Measurements from ENCODE around the gene KDM5B.

Gene KDM5B

DNA sequence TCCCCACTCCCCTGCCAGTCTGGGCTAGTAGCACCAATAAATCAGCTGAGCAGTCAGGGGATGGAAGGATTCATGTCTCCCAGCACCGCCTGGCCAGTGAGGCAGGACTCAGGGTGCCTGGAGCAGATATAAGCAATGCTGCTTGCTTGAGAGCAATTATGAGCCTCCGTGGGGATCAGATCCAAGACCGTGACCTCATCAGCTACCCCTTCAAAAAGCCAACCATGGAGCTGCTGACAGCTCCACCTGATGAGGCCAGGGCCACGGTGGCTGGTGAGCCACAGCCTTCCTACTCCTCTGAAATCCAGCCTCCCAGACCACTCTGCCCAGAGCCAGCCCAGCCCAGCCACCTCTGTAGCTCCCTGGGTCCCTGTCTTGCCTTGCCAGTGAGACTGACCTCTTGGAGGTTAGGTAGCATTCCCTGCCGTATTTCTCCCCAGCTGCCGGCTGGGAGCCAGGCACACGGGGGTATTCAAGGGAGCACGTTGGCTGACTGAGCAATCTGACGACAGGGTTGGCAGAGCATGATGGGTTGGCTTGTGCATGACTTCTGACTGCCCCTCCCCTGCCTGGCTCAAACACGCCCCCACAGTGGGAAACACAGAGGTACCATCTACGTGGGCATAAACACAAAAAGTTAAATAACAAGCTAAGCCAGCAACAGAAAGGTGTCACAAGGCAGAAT is 126.3 kb downstream of the KDM5B start:
- H3K27ac ChIP-seq (ENCODE audit: low read length) = no peak overlapping the region
- no peaks in the 10 kb centered on the region for H3K36me3 ChIP-seq (ENCODE audit: control insufficient read depth in 1 of 2, insufficient read depth in 2 of 2, low read length in 2 of 2)
- H3K9me3 ChIP-seq (ENCODE audit: control insufficient read depth in 1 of 2, low read length in 2 of 2) = peaks cover 0 to 7% of the 10 kb centered on the region in 2 donors
- no peaks in the 10 kb centered on the region for H3K27me3 ChIP-seq (ENCODE audit: low read depth, low read length)
- no peak overlapping the region for H3K4me3 ChIP-seq (ENCODE audit: low read depth in 1 of 2, low read length in 2 of 2)
- no peaks in the 10 kb centered on the region for H3K4me1 ChIP-seq (ENCODE audit: control insufficient read depth in 1 of 2, insufficient read depth in 2 of 2, low read length in 2 of 2)

DNA sequence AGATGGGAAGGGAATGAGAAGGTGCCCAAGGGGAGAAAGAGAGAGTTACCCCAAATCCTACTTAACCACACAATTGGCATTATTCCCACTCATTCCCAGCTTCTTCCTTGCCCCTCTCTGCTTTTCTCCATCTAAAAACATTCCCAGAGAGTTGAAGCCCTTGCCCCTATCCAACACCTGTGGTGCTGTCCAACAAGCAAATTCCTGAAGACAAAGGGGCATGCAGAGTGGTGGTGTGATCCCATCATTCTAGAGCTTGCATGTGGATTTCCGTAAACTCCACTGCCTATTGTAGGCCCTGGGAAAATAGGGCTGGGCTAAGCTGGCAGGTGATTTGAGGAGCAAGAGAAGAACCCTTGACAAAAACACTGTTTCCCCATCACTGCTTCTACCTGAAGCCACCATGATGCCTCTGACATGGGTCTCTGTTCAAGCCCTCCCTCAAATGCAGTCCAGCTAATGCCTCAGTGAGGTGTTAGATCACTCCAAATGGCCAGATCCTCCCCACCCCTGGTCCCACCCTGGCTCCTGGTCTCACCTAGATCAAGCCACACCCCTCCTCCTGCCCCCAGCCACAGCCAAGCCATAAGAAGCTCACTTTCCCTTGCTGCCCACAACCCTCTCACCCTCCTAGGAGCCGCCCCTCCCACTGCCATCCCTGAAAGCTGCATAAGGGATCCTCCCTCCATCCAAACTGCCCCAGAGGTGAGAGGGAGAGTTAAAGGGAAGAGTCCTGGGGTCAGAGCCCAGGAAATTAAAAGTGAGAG is 127.5 kb downstream of the KDM5B start:
- Histone ChIP-seq H3K27me3 (ENCODE audit: low read depth, low read length) (no peaks in the 10 kb centered on the region), H3K36me3 (ENCODE audit: control insufficient read depth in 1 of 2, insufficient read depth in 2 of 2, low read length in 2 of 2) (no peaks in the 10 kb centered on the region), H3K4me3 (ENCODE audit: low read depth in 1 of 2, low read length in 2 of 2) (no peak overlapping the region), H3K9me3 (ENCODE audit: control insufficient read depth in 1 of 2, low read length in 2 of 2) (peaks cover 0 to 8% of the 10 kb centered on the region in 2 donors), H3K27ac (ENCODE audit: low read length) (no peak overlapping the region), H3K4me1 (ENCODE audit: control insufficient read depth in 1 of 2, insufficient read depth in 2 of 2, low read length in 2 of 2) (no peaks in the 10 kb centered on the region)

DNA sequence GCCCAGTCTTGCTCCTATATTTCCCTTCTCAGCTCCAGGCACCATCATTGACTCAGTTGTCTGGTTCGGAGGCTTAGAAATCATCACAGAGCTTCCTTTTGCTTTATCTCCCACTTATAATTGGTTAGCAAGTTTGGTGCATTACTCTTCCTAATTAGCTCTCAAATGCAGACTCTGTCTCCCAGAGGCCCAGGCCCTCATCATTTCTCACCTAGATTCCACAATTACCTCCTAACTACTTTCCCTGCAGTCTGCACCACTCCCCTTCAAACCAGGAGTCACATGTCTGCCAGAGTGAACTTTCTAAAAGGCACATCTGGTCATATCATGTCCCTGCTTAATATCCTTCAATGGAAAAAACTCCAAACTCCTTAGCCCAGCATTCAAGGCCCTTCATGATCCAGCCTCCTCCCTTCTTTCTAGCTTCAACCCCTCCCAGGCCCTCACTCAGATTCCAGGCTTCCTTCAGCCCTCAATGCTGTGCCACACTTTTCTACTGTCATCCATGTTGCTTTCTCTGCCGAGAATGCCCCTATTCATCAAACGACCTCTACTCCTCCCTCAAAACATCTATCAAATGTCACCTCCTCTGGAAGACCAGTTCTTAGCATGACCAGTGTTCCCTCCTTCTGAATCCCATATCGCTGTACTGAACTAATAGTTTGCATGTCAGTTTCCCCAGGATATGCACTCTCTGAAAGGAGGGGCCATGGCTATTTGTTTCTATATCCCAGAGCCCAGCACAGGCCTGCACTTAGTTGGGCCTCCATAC is 128.6 kb downstream of the KDM5B start:
- H3K36me3 ChIP-seq (ENCODE audit: control insufficient read depth in 1 of 2, insufficient read depth in 2 of 2, low read length in 2 of 2) = no peaks in the 10 kb centered on the region
- no peaks in the 10 kb centered on the region for H3K27me3 ChIP-seq (ENCODE audit: low read depth, low read length)

DNA sequence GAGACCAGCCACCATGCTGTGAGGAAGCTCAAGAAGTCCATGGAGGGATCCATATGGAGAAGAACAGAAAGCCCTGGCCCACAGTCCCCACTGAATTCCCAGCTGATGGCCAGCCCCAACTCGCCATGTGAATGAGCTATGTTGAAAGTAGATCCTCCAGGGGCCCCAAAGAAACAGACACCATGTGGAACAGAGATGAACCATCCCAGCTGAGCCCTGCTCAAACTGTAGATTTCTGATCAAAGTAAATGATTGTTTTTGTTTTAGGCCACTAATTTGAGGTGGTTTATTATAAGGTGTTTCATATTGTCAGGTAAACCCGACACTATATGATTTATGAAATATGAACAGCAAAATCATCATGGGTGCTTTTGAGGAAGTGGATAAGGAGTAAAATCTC is 130.8 kb downstream of the KDM5B start:
- no peak overlapping the region for H3K27ac ChIP-seq (ENCODE audit: low read length)
- no peaks in the 10 kb centered on the region for H3K27me3 ChIP-seq (ENCODE audit: low read depth, low read length)

More for the DNA sequence above, 128.6 kb downstream of the KDM5B start:
- Histone ChIP-seq H3K4me3 (ENCODE audit: low read depth in 1 of 2, low read length in 2 of 2) (no peak overlapping the region), H3K27ac (ENCODE audit: low read length) (no peak overlapping the region), H3K9me3 (ENCODE audit: control insufficient read depth in 1 of 2, low read length in 2 of 2) (peaks cover 0 to 8% of the 10 kb centered on the region in 2 donors), H3K4me1 (ENCODE audit: control insufficient read depth in 1 of 2, insufficient read depth in 2 of 2, low read length in 2 of 2) (no peaks in the 10 kb centered on the region)

More for the DNA sequence above, 130.8 kb downstream of the KDM5B start:
- Histone ChIP-seq H3K4me3 (ENCODE audit: low read depth in 1 of 2, low read length in 2 of 2) (no peak overlapping the region), H3K9me3 (ENCODE audit: control insufficient read depth in 1 of 2, low read length in 2 of 2) (peaks cover 0 to 8% of the 10 kb centered on the region in 2 donors), H3K4me1 (ENCODE audit: control insufficient read depth in 1 of 2, insufficient read depth in 2 of 2, low read length in 2 of 2) (no peaks in the 10 kb centered on the region), H3K36me3 (ENCODE audit: control insufficient read depth in 1 of 2, insufficient read depth in 2 of 2, low read length in 2 of 2) (no peaks in the 10 kb centered on the region)

Measured in muscle layer of duodenum (tissue), 2 donors.